ENCODE data around the gene GNAI3.
A peak's percentile ranks its signal among the peaks of the same experiment; 100 is the strongest.

GNAI3 gene

GRCh38 chr1:109532365-109533136 lies 15.9 kb upstream of the GNAI3 start:
- ChIA-PET POLR2A (interaction anchor here (1.2 to 2.9 kb wide), 8 partner anchors 23 to 134 kb away, joined by 3 to 13 read pairs (median 7); partner anchors contain the start of genes AMIGO1, CYB561D1, PSMA5 and SORT1), CTCF (interaction anchor here (0.6 to 5.5 kb wide), 43 partner anchors 9 to 528 kb away, joined by 3 to 115 read pairs (median 5); partner anchors contain the start of genes AMIGO1, CYB561D1, GNAI3 and MYBPHL)
- no peak for TF ChIP-seq ELF4 (IDR thresholded peaks at IDR 0.05)
- 0 out of 2 replicates have a peak, but pooled peaks have one; percentile 11 for TF ChIP-seq L3MBTL2 (conservative IDR thresholded peaks at IDR 0.05)
- 0 out of 2 replicates have a peak, but pooled peaks have one; percentile 47 for TF ChIP-seq HDGF (IDR thresholded peaks at IDR 0.05; ENCODE audit: borderline replicate concordance)
- TF ChIP-seq PKNOX1 (IDR thresholded peaks at IDR 0.05): peak; percentile 59
- DNase-seq (ENCODE audit: extremely low spot score): peak; percentile 95

GRCh38 chr1:109534307-109534858 lies 14.0 kb upstream of the GNAI3 start:
- ChIA-PET POLR2A (interaction anchor here (0.7 to 1.3 kb wide), 2 partner anchors 39 to 582 kb away, joined by 3 to 4 read pairs; no protein-coding TSS in a partner anchor), CTCF (interaction anchor here (0.6 to 1.7 kb wide), 3 partner anchors 12 to 44 kb away, joined by 3 to 10 read pairs (median 4); no protein-coding TSS in a partner anchor)
- no peak for TF ChIP-seq SP1 (IDR thresholded peaks at IDR 0.05)
- no peak for TF ChIP-seq PKNOX1 (IDR thresholded peaks at IDR 0.05)
- TF ChIP-seq FOXA1 (IDR thresholded peaks at IDR 0.05): no peak
- TF ChIP-seq HDGF (IDR thresholded peaks at IDR 0.05; ENCODE audit: borderline replicate concordance): no peak
- TF ChIP-seq SUZ12 (IDR thresholded peaks at IDR 0.05): no peak
- no peak for TF ChIP-seq ARNT (IDR thresholded peaks at IDR 0.05)
- TF ChIP-seq NFRKB (IDR thresholded peaks at IDR 0.05): no peak
- TF ChIP-seq FOXM1 (IDR thresholded peaks at IDR 0.05; ENCODE audit: borderline replicate concordance): no peak
- TF ChIP-seq LEF1 (IDR thresholded peaks at IDR 0.05; ENCODE audit: borderline replicate concordance): no peak

GRCh38 chr1:109535481-109535880 lies 12.9 kb upstream of the GNAI3 start:
- ChIA-PET POLR2A (no interaction called here), CTCF (interaction anchor here (0.9 to 1.7 kb wide), 3 partner anchors 10 to 45 kb away, joined by 3 to 10 read pairs (median 4); no protein-coding TSS in a partner anchor)
- DNase-seq (ENCODE audit: extremely low spot score): no peak
- TF ChIP-seq LEF1 (IDR thresholded peaks at IDR 0.05; ENCODE audit: borderline replicate concordance): no peak
- TF ChIP-seq NFRKB (IDR thresholded peaks at IDR 0.05): no peak
- TF ChIP-seq ELF4 (IDR thresholded peaks at IDR 0.05): no peak
- no peak for TF ChIP-seq TARDBP (IDR thresholded peaks at IDR 0.05)
- TF ChIP-seq FOXA1 (IDR thresholded peaks at IDR 0.05): no peak
- TF ChIP-seq L3MBTL2 (conservative IDR thresholded peaks at IDR 0.05): no peak
- TF ChIP-seq BHLHE40 (IDR thresholded peaks at IDR 0.05; ENCODE audit: borderline replicate concordance): no peak
- no peak for TF ChIP-seq PKNOX1 (IDR thresholded peaks at IDR 0.05)
- no peak for TF ChIP-seq FOXK2 (IDR thresholded peaks at IDR 0.05)
- TF ChIP-seq CTBP1 (IDR thresholded peaks at IDR 0.05; ENCODE audit: borderline replicate concordance): no peak
- no peak for TF ChIP-seq HDGF (IDR thresholded peaks at IDR 0.05; ENCODE audit: borderline replicate concordance)
- no peak for TF ChIP-seq FOXM1 (IDR thresholded peaks at IDR 0.05; ENCODE audit: borderline replicate concordance)
- no peak for TF ChIP-seq ARNT (IDR thresholded peaks at IDR 0.05)
- no peak for TF ChIP-seq ZNF384 (IDR thresholded peaks at IDR 0.05)
- no peak for TF ChIP-seq SP1 (IDR thresholded peaks at IDR 0.05)
- no peak for TF ChIP-seq SUZ12 (IDR thresholded peaks at IDR 0.05)

More at GRCh38 chr1:109534307-109534858, 14.0 kb upstream of the GNAI3 start:
- DNase-seq (ENCODE audit: extremely low spot score): no peak

GRCh38 chr1:109535971-109536491 lies 12.4 kb upstream of the GNAI3 start:
- no peak for TF ChIP-seq CTBP1 (IDR thresholded peaks at IDR 0.05; ENCODE audit: borderline replicate concordance)
- TF ChIP-seq FOXM1 (IDR thresholded peaks at IDR 0.05; ENCODE audit: borderline replicate concordance): no peak
- no peak for TF ChIP-seq BHLHE40 (IDR thresholded peaks at IDR 0.05; ENCODE audit: borderline replicate concordance)
- TF ChIP-seq SUZ12 (IDR thresholded peaks at IDR 0.05): no peak
- TF ChIP-seq TARDBP (IDR thresholded peaks at IDR 0.05): no peak
- no peak for DNase-seq (ENCODE audit: extremely low spot score)
- CTCF ChIA-PET: interaction anchor here (0.9 to 1.7 kb wide), 2 partner anchors 33 to 46 kb away, joined by 3 to 10 read pairs; no protein-coding TSS in a partner anchor
- POLR2A ChIA-PET: no interaction called here

- ChIA-PET CTCF (interaction anchor here (1.1 to 1.3 kb wide), 2 partner anchors 8 to 47 kb away, joined by 3 to 5 read pairs; no protein-coding TSS in a partner anchor), POLR2A (interaction anchor here (0.9 to 3.6 kb wide), 2 partner anchors 8 to 11 kb away, joined by 3 to 22 read pairs; partner anchors contain the start of gene GNAI3)
- TF ChIP-seq ZNF384 (IDR thresholded peaks at IDR 0.05): no peak
- TF ChIP-seq HDGF (IDR thresholded peaks at IDR 0.05; ENCODE audit: borderline replicate concordance): no peak
- DNase-seq (ENCODE audit: extremely low spot score): no peak
Observed at GRCh38 chr1:109537450-109538178, 10.8 kb upstream of the GNAI3 start.
